ENCODE data around the gene SLC22A23.

Gene SLC22A23

DNA sequence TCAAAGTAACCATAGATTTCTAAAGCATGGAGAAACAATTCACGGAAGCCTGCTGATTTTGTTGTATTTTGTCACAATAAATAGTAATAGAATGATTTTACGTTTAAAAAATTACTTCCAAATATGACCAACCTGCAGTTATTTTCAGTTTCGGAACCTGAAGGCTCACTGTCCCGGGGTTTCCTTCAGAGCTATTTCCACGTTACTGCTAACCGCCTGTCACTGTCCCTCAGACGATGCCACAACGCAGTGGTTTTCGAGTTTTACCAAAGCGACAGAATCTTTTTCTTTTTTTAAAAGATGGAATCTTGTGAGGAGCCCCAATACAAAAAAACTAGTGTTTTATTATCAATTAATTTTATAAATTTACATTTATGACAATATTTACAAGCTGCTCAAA is 157.6 kb downstream of the SLC22A23 start:
- no peak for DNase-seq (ENCODE audit: low read depth in 2 of 2)

DNA sequence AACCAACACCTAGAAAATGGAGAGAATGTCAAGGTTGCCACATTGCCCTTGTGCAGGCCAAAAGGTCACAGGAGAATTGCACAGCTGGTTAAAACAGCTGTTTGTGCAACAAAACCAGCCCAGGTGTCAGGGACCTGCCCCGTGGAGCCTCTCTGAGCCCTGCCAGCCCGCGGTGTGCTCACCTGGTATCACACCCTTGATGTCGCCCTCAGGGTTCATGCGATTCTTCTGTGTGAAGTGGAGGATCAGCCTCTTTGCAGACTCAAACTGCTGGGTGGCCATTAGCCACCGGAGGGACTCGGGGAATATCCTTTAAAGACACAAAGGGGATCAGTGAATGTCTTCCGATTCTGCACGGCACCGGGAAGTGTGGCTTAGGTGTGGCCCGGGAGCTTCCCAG is 158.9 kb downstream of the SLC22A23 start:
- DNase-seq (ENCODE audit: low read depth in 2 of 2), result no peak

DNA sequence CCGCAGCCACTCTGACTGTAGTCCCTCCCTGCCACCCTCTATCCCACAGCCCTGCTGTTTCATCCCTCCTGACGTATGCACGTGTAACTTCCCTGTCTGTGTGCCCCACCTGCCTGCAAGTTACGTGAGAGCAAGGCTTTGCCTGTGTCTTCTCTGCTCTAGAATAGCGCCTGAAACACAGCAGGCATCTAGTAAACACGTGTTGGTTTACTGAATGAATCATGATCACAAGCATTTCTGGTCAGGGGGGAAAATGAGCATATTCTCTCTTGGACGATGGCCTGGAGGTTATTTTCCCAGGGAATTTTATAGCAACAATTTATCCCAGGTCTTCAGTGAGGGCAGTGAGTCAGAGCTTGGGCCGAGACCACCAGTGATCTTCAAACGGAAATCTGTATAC is 159.8 kb downstream of the SLC22A23 start:
- DNase-seq (ENCODE audit: low read depth in 2 of 2), result no peak

GRCh38 chr6:3296537-3296936 is 160.3 kb downstream of the SLC22A23 start:
- DNase-seq (ENCODE audit: low read depth in 2 of 2), result no peak

GRCh38 chr6:3296078-3296477 is 160.8 kb downstream of the SLC22A23 start:
- no peak for DNase-seq (ENCODE audit: low read depth in 2 of 2)

- DNase-seq (ENCODE audit: low read depth in 2 of 2), result no peak
These were observed 161.7 kb downstream of the SLC22A23 start for GRCh38 chr6:3294921-3295871.

GRCh38 chr6:3294396-3294795 is 162.5 kb downstream of the SLC22A23 start:
- DNase-seq (ENCODE audit: low read depth in 2 of 2), result no peak

DNA sequence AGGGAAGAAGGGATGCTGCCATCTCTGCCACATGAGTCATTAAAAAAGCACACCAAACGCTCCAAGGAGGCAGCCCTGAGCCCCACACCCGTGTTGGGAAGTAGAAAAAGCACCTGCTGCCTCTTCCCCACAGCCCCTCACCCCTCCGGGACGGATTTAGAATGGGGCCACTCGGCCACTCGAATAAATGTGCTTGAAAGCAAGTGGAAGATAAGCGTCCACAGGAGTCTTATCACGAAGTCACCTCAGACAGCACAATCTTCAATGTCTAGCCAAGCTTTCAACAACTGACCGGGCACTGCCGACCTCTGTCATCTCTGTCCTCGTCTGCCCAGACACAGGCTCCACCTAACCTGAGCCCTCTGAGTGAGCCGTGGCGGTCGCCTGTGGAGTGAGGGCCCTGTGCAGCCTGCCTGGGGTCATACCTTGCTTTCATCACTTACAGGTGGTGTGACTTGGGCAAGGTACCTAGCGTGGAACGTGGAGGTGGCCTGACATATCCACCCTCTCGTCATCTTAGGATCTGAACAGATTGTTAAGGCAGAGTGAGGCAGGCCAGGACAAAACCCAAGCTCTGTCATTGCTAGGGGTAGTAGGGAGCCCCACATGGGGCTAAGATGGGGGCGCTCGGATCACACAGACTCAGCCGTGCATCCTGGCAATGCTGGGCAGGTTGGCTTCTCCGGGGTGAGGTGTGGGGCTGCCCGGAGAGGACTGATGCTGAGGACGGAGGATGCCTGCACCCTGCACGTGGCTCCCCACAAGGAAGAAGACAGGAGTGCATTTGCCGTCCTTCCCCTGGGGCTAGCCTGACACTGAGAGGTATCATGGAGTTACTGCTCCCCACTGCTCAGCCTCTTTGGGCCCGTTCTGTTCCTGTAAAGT is 163.3 kb downstream of the SLC22A23 start:
- DNase-seq (ENCODE audit: low read depth in 2 of 2), result no peak

GRCh38 chr6:3292431-3293197 is 164.2 kb downstream of the SLC22A23 start:
- no peak for DNase-seq (ENCODE audit: low read depth in 2 of 2)

DNA sequence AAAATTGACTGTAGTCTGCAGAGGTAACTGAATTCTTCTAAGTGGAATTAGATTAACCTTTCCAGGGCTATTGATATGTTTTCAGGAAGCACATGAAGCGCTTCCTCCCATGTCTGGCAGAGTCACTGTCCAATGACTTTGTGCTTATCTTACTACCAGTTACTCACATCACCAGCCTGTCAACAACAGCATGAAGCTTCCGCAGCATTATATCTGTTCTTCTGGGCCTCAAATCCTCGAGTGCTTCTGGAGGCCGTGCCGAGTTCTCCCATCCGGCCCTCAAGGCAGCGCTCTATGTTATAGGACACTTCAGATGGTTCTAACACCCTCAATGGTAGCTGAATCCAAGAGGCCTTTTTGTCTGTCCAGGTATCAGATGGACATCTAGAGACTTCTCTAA is 164.9 kb downstream of the SLC22A23 start:
- no peak for DNase-seq (ENCODE audit: low read depth in 2 of 2)

GRCh38 chr6:3291346-3291745 is 165.5 kb downstream of the SLC22A23 start:
- DNase-seq (ENCODE audit: low read depth in 2 of 2), result no peak

GRCh38 chr6:3290931-3291211 is 166.0 kb downstream of the SLC22A23 start:
- no peak for DNase-seq (ENCODE audit: low read depth in 2 of 2)

- no peak for DNase-seq (ENCODE audit: low read depth in 2 of 2)
These were observed 166.5 kb downstream of the SLC22A23 start for GRCh38 chr6:3290149-3290930.

DNA sequence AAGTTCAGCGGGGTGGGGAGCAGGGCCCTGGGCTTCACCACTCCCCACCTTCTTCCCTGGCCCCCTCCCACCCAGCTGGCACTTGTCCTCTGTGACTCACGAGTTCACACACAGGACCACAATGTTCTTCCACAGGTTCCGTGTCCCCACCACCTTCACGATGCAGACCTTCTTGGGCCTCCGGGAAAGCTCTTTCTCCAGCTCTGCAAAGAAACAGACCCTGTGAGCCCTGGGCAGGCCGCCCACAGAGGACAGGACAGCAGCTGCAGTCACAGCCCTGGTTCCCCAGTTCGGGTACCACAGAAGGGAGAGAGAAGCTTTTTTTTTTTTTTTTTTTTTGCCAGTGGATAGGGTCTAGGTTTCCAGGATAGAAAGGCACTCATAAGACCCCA is 167.2 kb downstream of the SLC22A23 start:
- no peak for DNase-seq (ENCODE audit: low read depth in 2 of 2)

- DNase-seq (ENCODE audit: low read depth in 2 of 2), result no peak
These were observed 167.9 kb downstream of the SLC22A23 start for GRCh38 chr6:3288711-3289663.

DNA sequence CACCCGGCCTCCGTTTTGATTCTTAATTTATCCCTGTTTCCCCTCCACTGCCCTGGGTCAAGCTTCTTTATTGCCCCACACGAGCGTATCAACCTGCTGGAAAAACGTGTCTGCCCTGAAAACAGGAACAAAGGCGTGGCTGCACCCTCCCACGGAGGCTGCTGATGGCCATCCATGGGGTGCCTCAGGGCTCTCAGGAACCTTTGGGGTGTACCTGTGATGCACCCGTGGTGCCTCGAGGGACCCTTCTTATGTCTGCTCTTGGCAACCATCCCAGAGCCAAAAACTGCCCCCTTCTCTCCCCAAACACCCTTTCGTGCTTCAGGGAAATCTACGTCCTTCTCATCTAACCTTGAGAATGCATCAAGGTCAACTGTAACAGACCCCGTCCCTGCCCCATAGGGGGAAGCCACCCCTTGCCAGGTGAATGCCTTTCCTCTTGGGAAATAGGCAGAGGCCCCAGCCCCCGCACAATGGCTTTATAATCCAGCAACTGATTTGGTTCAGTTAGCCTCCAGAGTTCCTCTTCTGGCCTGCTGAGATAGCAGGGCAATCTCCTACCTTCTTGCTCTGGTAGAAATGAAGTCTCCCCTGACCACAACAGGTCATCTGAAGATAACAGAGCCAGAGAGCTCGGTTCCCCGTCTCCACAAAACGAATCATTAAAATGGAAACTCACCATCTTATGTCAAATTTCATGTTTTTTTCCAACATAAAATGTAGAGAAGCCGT is 168.7 kb downstream of the SLC22A23 start:
- no peak for DNase-seq (ENCODE audit: low read depth in 2 of 2)

DNA sequence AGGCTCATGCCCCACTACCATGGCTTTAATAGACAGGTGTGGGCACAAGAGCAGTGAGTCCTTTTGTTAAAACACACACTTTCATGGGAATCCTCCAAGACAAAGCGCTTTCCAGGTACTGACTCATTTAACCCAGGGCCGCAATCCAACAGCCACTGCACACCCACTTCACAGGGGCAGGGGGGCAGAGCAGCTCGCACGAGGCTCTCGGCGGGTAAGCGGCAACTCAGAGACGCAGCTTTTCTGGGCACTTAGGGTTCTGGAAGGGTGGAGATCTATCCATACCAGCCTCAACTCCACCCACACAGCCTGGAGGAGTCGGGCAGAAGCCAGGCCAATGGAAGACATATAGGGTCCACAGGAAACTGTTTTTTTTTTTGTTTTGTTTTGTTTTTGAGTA is 169.5 kb downstream of the SLC22A23 start:
- DNase-seq (ENCODE audit: low read depth in 2 of 2), result no peak

- no peak for DNase-seq (ENCODE audit: low read depth in 2 of 2)
These were observed 170.1 kb downstream of the SLC22A23 start for GRCh38 chr6:3286641-3287171.

DNA sequence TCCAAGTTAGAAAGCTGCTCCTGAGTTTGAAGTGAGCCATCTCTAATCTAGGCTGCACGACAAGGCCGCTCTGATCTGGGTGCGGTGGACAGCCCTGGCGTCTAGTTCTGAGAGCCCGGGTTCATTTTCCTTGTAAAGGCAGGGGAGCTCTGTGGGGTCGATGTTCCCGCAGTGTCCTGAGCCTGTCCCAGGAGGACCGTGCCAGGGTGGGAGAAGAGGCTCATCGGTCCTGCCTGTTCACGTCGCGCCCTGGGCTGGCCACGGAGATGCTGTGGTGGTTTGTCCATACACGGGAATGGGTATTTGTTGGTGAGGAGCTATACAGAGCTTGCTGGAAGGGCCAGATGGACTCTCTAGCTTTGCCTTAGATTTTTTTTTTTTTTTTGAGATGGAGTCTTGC is 171.1 kb downstream of the SLC22A23 start:
- DNase-seq (ENCODE audit: low read depth in 2 of 2), result no peak

Data from stimulated activated CD4-positive, alpha-beta T cell treated with anti-CD3 and anti-CD28 coated beads, Interleukin-4, amount 100 ng/mL, for 48 hours (primary cell).